Liver (tissue), 3 donors: ENCODE measurements around the gene KRT6C.
"Not testable (repeated sequence)": the region's sequence is repeated elsewhere in the genome, so short reads cannot be mapped to it uniquely, and the experiment has no call there.

Experiments
- CTCF ChIP-seq: fragments of 150-350 bp; IDR thresholded peaks from 2 replicates; pipeline ENCODE4 v1.5.1; 2017; ENCODE audit warnings: improper control_type of control experiment, low read depth, low read length; ENCODE audit not compliant: missing input control
- FOXA1 ChIP-seq: IDR thresholded peaks from 2 replicates; pipeline ENCODE4 v1.6.1; 2016; ENCODE audit warnings: antibody characterized with exemption
- TAF1 ChIP-seq: conservative IDR thresholded peaks from 2 replicates; pipeline ENCODE4 v1.6.1; 2016; ENCODE audit warnings: antibody characterized with exemption, mild to moderate bottlenecking
- donor health status: healthy.
- donor health status: healthy.

- TF ChIP-seq CTCF, TAF1, FOXA1: not testable (repeated sequence)
Measured at GRCh38 chr12:52447196-52447595, 26.4 kb downstream of the KRT6C start.
